NT2/D1 (cell line): ENCODE data around the gene ABHD13.

Experiments
- SUZ12 ChIP-seq: IDR thresholded peaks from 2 replicates; pipeline ENCODE4 v1.6.1; 2011; ENCODE audit not compliant: insufficient read length, insufficient read depth; ENCODE audit errors: extremely low read depth
- YY1 ChIP-seq: IDR thresholded peaks from 2 replicates; pipeline ENCODE4 v1.6.1; 2011; ENCODE audit not compliant: insufficient read length, insufficient read depth
- ZNF274 ChIP-seq: IDR thresholded peaks from 2 replicates; pipeline ENCODE4 v1.6.1; 2011; ENCODE audit warnings: mild to moderate bottlenecking, low read depth, low read length

DNA sequence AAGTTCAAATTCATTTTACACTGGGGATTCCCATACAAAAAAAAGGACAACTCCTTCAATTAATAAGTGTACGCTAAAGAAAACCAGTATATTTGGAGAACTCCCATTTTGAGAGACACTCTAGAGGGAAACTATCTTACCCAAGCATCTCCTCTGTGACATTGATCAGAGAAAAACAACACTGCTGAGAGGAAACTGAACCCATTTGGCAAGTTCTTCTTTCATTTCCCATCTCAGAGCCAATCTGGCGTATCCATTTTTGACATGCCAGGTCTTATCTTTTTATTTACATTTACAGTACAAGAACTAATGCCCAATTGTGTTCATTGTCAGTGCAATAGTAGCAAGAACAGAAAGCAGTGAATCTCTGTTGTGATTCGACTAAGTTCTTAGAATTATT lies 33.0 kb upstream of the ABHD13 start:
- TF ChIP-seq ZNF274 (no peak), YY1 (no peak), SUZ12 (no peak)
